ENCODE data around the gene CILP.
A peak's percentile ranks its signal among the peaks of the same experiment; 100 is the strongest.
"Not testable (repeated sequence)": the region's sequence is repeated elsewhere in the genome, so short reads cannot be mapped to it uniquely, and the experiment has no call there.

The CILP gene

DNA sequence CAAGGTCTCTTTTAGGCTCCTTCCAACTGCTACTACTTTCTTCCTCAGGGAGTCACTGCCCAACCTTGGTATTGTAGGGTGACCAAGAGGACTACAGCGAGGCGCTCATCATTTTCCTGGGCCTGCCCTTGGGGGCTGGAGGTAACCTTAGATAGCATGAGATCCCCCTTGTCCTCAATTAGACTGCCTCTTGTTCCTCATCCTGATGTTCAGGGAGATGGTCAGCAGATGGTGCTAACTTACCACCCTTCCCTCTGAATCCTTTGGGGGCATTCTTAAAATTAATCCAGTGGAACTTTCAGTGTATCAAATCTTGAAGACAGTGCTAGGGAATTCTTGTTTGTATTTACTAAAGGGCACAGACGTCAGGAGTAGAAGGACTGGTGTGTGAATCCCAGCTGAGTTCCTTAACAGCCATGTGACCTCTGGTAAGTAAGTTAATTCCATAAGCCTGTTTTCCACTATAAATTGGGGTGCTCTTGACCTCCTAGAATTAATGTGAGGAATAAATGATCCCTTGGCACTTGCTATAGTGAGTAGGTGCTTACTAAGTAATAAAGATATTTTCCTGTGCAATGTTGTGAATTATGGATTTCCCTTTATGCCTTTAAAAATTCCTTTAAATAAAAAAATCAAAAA lies 22.1 kb downstream of the CILP start:
- DNase-seq: peak; percentile 52 to 63 (median 59)

DNA sequence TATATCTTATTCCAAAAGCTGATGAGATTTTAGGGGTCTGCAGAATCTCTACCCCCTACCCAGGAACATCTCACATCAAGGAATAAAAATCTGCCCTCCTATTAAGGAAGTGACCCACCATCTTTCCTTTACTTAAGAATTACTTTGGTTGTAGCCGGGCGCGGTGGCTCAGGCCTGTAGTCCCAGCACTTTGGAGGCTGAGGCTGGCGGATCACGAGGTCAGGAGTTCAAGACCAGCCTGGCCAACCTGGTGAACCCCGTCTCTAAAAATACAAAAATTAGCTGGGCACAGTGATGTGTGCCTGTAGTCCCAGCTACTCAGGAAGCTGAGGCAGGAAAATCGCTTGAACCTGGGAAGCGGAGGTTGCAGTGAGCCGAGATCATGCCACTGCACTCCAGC lies 22.8 kb downstream of the CILP start:
- not testable (repeated sequence) for DNase-seq

DNA sequence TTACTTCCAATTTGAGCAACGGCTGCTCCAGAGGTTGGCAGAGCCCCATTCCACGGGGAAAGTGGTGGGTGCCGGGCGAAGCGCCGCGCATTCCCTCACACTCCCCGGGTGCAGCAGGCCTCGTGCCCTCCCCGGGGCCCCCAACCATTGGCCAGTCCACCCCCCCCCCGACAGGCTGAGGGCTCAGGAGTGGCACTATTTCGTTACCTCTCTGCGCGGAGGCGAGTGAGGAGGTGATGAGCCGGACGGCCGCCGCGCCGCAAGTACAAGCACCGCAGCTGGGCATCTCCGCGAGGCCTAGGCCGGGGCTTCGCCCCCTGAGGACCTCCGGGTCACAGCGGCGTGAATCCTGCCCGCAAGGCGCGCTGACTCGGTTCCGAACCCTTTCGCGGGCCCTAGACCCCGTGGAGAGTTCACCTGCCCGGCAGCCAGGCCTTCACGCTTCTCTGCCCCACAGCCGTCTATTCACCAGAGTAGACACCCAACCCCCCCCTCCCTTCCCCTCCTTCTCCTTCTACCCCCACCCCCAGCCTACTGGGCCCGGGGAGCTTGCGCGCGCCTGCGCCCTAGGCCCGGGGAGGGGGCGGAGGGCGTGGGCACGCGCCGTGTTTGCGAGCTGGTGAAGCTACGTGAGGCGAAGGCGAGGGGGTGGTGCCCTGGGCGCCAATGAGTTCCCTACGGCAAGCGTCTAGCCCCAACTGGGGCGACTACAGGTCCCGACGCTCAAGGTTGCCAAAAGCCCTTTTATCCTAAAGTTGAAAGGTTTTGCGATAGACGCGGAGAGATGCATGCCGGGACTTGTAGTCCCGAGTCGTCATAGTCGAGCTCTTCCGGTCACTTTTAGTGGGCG lies 26.2 kb downstream of the CILP start, which contains the start of gene CLPX:
CLPX (minus strand) TSS at position 475 of the 850 bp plus-strand sequence; CDS start at position 286, 189 bp downstream.
- DNase-seq: peak; percentile 87 to 95 (median 92)

DNA sequence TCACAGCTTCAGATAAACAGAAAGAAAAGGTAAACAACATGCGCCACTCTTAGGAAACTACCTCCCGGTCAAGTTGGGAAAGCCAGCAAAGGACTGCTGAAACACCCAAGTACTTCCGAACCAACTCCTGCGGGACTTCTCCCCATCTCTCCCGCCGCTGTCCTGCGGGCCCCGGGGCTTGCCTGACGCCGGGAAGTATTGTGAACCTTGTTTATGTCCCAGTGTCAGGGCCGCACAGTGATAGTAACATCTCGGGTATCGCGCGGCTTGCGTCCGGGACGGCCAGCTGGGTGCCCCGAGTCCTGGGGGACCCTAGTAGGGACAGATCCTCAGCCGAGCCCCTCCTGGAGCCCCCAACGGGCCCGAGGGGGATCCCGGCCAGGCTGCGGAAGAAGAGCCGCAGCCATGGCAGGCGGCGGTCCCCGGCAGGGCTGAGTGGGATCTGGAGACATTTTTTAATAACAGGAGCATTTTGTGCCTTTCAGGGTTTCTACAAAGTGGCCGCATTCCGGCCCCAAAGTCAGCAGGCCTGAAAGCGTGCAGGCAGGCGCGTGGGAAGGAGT lies 26.9 kb downstream of the CILP start:
- peak; percentile 53 to 73 (median 64) for DNase-seq

DNA sequence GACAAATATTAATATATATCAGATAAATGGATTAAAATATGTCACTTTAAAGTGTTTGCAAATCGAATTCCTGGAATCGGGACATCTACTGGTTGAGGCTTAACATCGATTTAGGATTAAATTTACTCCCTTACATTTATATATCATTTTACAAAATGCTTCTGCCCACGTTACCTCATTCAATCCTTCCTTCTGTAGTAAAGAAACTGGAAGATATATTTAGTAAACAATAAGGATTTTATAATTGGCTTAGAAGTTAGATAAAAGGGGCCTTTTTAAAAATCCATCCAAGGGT lies 27.5 kb downstream of the CILP start:
- DNase-seq: no peak

DNA sequence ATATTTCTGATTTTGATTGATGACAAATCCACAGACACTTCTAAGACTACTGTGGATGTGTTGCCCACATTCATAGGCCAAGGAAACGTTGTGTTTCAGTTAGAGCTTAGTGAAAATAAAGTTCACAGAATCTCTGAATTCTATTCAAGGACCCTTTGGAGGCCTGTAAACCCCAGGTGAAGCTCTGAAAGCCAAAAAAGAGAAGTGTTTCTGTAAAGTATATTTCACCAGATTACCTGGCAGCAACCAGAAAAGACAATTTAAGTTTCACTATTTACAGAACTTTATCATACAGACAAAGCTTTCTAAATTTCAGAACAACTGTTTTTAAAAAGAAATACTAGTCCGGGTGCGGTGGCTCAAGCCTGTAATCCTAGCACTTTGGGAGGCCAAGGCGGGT lies 28.7 kb downstream of the CILP start:
- DNase-seq: no peak

DNA sequence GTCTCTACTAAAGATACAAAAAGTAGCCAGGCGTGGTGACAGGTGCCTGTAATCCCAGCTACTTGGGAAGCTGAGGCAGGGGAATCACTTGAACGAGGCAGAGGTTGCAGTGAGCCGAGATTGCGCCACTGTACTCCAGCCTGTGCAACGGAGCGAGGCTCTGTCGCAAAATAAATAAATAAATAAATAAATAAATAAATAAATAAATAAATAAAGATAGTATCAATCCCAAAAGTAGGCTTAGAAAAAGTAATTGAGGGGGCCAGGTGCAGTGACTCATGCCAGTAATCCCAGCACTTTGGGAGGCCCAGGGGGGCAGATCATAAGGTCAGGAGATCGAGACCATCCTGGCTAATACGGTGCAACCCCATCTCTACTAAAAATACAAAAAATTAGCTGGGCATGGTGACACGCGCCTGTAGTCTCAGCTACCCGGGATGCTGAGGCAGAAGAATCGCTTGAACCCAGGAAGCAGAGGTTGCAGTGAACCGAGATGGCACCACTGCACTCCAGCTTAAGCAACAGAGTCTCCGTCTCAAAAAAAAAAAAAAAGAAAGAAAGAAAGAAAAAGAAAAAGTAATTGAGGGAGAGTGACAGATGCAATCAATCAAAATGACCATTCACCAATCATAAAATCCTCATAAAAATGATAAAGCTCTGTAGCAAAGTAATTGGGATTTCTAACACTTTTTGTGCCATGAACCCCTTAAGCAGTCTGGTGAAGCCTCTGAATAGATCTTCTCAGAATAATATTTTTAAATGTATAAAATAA lies 29.5 kb downstream of the CILP start:
- DNase-seq: not testable (repeated sequence)

DNA sequence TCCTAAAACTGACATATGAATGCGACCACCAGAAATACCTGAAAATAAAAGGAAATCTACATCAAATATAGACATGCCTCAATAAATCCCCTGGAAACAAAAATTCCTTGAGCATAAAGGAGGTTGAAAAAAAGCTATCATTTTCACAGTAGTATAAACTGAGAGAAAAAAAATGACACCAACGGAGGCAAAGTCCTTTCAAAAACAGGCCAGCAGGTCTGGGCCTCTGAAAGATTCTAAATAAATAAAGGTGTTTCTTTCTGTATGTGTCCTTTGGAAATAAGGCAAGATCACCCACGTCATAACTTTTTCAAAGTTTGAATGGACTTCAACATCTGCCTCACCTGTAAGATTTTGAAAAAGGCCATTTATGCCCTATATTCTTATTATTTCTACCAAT lies 31.1 kb downstream of the CILP start:
- DNase-seq: no peak

DNA sequence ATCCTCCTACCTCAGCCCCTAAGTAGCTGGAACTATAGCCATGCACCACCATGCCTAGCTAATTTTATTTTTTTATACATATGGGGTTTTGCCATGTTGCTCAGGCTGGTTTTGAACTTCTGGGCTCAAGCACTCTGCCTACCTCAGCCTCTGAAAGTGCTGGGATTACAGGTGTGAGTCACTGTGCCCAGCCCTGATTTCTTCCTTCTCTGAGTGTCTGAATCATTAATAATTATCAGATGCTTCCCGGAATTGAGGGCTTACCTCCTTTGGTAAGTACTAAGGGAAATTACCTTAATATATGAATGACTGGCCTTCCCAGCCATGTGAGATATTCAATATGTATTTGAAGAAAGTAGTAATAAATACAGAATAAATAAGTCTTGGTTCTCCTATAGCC lies 33.4 kb downstream of the CILP start:
- DNase-seq: no peak

DNA sequence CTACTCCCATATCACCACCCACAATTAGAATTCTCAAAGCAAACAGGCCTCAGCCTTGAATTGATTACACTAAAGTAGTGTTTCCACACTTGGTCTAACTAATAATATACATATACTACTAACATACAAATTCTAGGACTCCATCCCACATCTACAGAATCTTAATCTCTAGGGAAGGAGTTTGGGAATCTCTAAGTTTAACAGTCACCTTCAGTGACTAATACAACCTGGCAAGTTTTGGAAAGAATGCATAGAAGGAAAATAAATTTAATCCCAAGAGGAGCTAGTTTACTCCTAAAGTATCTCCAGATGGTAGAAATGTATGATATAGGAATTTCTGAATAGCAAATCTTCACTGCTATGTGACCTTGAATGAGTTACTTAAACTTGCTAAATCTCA lies 35.2 kb downstream of the CILP start:
- no peak for DNase-seq

DNA sequence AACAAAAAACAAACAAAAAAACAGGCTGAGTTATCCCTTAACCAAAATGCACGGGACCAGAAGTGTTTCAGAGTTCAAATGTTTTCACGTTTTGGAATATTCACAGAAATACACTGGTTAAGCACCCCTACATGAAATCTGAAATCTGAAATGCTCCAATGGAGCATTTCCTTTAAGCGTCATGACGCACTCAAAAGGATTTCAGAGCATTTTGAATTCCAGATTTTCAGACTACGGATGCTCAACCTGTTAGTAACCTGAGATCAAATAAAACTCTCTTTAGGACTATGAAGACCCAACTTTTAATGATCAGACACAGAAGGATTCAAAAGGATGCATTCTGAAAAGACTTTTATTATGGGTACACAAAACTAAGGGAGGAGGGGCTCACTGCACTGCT lies 35.8 kb downstream of the CILP start:
- no peak for DNase-seq

DNA sequence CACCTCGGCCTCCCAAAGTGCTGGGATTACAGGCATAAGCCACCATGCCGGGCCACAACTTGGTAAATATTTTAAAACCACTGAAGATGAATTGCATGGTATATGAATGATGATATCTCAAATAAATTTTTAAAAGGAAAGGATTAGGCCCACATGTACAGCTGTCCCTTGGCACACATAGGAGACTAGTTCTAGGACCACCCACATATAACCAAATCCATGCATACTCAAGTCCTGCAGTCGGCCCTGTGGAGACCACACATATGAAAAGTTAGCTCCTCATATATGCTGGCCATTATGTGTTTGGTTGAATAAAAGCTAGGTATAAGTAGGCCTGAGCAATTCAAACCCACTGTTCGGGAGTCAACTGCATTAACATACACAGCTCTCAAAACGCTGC lies 36.8 kb downstream of the CILP start:
- no peak for DNase-seq

DNA sequence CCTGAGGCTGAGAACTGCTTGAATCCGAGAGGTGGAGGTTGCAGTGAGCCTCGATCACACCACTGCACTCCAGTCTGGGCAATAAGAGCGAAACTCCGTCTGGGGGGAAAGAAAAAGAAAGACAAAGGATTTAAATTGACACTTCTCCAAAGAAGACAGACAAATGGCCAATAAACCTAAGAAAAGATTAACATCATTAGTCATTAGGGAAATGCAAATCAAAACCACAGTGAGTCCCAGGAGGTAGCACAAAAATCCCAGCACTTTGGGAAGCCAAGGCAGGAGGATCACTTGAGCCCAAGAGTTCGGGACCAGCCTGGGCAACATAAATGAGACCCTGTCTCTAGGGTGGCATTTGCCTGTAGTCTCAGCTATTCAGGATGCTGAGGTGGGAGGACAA lies 38.7 kb downstream of the CILP start:
- DNase-seq: no peak

DNA sequence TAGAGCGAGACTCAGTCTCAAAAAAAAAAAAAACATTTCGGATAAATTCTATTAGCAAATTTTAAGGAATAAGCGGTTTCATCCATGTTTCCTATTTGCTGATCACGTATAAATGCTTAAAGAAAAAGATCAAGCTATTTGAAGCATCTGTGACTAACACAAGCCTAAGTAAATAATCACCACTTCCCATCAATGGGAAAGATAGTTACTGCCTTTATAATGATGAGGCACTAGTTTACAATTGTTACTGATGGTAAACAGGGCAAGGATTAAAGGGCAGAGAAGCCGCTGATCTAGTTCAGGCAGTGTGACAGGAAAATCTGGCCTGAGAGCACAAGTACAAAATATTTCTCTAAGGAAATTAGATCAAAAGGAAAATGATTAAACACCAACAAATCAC lies 39.8 kb downstream of the CILP start:
- no peak for DNase-seq

DNA sequence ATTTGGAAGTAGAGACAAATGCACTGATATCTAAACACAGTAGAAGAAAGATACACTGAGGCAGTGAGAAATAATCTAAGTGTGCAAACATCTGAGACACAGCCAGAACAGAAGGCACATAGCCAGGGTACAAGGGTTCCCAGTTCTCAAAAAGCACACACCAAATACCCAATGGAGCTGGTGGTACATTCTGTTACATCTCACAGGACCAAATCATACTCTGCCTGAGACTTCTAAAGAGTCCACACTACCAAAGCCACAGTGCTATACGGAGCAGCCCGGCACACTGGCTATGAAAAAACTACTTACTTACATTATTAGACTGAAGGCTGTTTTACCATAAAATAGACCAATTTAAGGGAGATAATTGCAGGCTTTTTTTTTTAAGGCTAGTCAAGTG lies 45.4 kb downstream of the CILP start:
- DNase-seq: no peak

DNA sequence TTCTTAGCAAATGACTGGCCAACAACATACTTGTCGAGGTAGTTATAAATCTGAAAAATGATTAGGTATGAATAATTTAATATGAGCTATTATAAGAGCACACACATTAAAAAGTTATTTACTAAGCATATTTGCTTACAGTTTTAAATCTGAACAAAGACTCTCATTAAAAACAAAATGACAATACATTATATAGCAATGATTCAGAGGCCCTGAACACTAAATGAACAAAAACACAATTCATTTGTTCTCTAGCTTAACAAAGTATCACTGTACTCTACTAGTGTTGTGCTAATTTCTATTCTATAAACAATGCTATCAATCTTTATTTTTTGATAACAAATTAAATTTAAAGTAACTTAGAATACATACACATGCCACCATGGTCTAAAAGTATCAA lies 47.1 kb downstream of the CILP start:
- DNase-seq: no peak

DNA sequence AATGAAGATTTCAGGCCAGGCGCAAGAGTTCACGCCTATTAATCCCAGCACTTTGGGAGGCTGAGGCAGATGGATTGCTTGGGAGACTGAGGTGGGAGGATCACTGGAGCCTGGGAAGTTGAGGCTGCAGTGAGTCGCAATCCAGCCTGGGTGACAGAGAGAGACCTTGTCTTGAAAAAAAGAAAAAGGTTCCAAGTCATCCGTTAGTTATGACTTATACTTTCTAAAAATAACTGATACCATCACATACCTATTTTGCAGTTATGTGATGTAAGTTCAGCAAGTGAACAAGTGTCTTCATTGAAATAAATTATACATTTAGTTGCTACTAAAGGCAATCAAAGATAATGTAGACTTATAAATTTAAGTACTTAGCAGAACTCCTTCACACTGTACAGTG lies 48.2 kb downstream of the CILP start:
- DNase-seq: no peak

DNA sequence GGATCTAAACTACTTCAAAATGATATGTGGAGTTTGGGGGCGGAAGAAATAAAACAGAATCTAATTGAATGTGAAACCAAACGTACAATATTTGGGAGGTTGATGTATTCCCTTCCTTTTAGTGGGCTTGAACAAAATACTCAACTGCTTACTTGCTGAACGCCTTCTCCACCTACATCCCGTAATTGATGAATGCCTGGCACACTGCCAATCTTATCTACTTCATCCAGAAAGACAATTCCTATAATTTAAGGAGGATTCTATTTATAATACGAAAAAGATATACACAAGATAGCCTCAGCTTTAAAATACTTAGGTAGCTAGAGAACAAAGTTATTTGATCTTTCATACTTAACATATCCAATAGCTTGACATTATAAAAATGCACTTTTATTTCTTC lies 54.6 kb downstream of the CILP start:
- DNase-seq: no peak

DNA sequence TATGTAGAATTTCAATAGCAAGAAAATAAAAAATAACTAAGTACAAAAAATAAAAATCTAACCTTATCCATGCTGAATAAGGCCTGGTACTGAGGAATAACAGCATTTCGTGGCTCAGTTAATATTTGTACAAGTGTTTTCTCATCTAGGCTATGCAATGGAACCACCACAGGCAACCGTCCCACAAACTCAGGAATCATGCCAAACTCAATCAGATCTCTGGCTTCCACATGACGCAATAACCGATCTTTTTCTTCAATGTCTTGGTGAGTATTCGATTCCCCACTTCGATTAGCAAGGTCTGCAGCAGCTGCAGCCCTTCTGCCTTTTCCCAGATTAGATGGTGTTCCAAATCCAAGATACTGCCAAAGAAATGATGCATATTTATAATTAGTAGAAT lies 56.6 kb downstream of the CILP start:
- no peak for DNase-seq

DNA sequence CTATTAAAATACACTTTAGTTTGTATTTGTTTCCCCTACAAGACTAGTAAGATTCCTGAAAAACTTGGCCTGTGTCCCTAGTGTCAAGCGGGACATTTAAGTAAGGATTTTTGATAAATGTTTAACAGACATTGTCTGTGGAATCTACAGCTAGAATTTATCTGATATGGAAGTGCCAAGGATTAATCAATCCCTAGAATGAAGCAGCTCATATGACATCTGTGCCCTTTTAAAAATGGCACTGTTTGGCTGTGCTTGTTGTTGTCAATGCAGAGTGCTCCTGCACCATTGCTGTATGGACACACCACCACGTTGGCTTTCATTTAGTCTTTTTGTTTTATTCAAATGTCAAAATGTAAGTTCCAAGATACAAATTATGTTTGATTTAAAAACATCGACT lies 63.4 kb downstream of the CILP start:
- DNase-seq: no peak

DNA sequence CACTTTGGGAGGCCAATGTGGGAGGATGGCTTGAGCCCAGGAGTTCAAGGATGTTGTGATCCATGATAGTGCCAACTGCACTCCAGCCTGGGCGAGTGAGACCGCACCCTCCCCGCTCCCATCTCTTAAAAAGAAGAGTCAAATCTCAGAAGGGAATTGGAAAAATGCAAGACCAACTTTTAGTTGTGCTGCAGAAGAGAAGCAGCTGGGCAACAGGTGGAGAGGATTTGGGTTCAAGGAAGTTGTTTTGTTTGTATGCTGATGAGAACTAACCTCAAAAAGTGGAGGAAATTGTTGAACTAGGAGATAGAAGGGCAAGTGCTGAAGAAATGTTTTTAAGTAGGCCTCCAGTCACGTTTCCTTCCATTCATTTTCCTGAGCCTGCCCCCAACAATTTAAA lies 64.8 kb downstream of the CILP start:
- no peak for DNase-seq
